Measurements from ENCODE around the gene SELENOO. TPM values are rescaled to one million over a fixed set of nuclear protein-coding genes. Genes with fewer than 3 reads are reported as not detected.

The SELENOO gene
- total RNA-seq, 3 donors from 2014 or later: 24.3 to 32.3 (median 31.8) TPM

GRCh38 chr22:50244420-50245213 is 43.8 kb downstream of the SELENOO start, which contains the start of gene TUBGCP6:
Gene TUBGCP6 (minus strand): TSS chr22:50245023. CDS start chr22:50244459, 564 bp downstream.
- no peaks in the 10 kb centered on the region for H3K36me3 ChIP-seq
- intact Hi-C loops (cut with DNase I; ENCODE audit: low total_unique reads): no loop called here
- H3K4me1 ChIP-seq: peaks cover 7 to 20% of the 10 kb centered on the region in 2 donors
- peak within 1 kb of the TSS; percentile 95 to 99 for H3K27ac ChIP-seq
- peak within 1 kb of the TSS; percentile 77 to 98 (median 93) for H3K4me3 ChIP-seq
- no peaks in the 10 kb centered on the region for H3K9me3 ChIP-seq
- H3K27me3 ChIP-seq: no peaks in the 10 kb centered on the region
- peak; percentile 74 for TF ChIP-seq POLR2A (IDR thresholded peaks at IDR 0.05)
- peak; percentile 95 to 96 (median 96) for TF ChIP-seq POLR2AphosphoS5 (IDR thresholded peaks at IDR 0.05)
- TF ChIP-seq, protein P1, sequence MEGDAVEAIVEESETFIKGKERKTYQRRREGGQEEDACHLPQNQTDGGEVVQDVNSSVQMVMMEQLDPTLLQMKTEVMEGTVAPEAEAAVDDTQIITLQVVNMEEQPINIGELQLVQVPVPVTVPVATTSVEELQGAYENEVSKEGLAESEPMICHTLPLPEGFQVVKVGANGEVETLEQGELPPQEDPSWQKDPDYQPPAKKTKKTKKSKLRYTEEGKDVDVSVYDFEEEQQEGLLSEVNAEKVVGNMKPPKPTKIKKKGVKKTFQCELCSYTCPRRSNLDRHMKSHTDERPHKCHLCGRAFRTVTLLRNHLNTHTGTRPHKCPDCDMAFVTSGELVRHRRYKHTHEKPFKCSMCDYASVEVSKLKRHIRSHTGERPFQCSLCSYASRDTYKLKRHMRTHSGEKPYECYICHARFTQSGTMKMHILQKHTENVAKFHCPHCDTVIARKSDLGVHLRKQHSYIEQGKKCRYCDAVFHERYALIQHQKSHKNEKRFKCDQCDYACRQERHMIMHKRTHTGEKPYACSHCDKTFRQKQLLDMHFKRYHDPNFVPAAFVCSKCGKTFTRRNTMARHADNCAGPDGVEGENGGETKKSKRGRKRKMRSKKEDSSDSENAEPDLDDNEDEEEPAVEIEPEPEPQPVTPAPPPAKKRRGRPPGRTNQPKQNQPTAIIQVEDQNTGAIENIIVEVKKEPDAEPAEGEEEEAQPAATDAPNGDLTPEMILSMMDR (IDR thresholded peaks at IDR 0.05): peak in 2 of 3 donors; percentile 7 to 48
- peak; percentile 93 for DNase-seq (ENCODE audit: low spot score in 2 of 2)

GRCh38 chr22:50245214-50246072 is 44.6 kb downstream of the SELENOO start:
- no peak for DNase-seq (ENCODE audit: low spot score in 2 of 2)
- H3K9me3 ChIP-seq: no peaks in the 10 kb centered on the region
- TF ChIP-seq POLR2A (IDR thresholded peaks at IDR 0.05) (peak; percentile 4), POLR2AphosphoS5 (IDR thresholded peaks at IDR 0.05) (no peak)
- TF ChIP-seq, protein P1 (IDR thresholded peaks at IDR 0.05): no peak
- no peaks in the 10 kb centered on the region for H3K36me3 ChIP-seq
- intact Hi-C loops (cut with DNase I; ENCODE audit: low total_unique reads): no loop called here
- peak overlapping the region; percentile 95 to 99 for H3K27ac ChIP-seq
- no peaks in the 10 kb centered on the region for H3K27me3 ChIP-seq
- H3K4me1 ChIP-seq: peaks cover 15 to 28% of the 10 kb centered on the region in 2 donors
- peak overlapping the region; percentile 77 to 98 (median 93) for H3K4me3 ChIP-seq

DNA sequence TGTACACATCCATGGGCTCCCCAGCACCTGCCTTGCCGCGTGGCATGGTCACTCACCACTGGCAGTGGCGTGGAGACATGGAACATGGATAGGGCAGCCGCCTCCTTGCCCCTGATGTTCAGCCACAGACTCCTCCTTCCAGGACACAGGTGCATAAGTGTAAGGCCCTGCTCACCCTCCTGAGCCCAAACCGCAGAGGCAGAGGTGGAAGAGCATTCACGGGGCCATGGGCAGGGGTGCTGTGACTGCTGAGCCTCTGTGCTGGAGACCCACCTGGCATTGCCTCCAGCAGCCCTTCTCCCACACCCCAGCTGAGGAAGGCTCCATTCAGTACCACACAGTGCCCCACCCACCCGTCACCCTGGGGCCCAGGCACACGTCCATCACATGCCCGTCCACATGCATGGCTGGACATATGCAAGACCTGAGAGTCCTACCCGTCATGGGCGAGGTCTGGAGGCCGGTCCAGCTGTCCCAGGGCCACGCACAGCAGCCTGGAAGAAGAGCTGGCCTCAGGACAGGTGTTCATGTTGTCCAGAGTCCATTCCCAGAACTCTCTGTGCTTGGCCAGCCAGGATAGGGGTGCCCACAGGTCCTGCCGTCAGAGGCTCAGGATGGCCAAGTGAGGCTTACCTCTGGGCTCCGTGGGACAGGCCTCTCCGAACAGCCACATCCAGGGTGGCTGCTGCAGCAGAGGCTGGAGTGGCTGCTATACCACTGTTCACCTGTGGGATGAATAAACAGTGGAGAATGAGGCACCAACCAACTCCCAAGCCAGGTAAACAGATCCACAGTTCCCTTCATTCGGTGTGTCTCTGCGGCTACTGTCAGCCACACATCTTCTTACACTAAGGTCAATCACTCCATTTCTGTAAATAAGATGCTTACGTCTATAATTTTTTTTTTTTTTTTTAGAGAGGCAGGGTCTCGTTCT is 45.7 kb downstream of the SELENOO start:
- Histone ChIP-seq H3K4me1 (peaks cover 17 to 24% of the 10 kb centered on the region in 2 donors), H3K9me3 (no peaks in the 10 kb centered on the region), H3K27me3 (no peaks in the 10 kb centered on the region), H3K27ac (peak overlapping the region; percentile 95 to 99), H3K4me3 (peak overlapping the region in 1 of 3 donors; percentile 98), H3K36me3 (no peaks in the 10 kb centered on the region)
- intact Hi-C loops (cut with DNase I; ENCODE audit: low total_unique reads): no loop called here
- TF ChIP-seq, protein P1 (IDR thresholded peaks at IDR 0.05): no peak
- TF ChIP-seq POLR2A (IDR thresholded peaks at IDR 0.05) (no peak), POLR2AphosphoS5 (IDR thresholded peaks at IDR 0.05) (no peak)
- no peak for DNase-seq (ENCODE audit: low spot score in 2 of 2)

DNA sequence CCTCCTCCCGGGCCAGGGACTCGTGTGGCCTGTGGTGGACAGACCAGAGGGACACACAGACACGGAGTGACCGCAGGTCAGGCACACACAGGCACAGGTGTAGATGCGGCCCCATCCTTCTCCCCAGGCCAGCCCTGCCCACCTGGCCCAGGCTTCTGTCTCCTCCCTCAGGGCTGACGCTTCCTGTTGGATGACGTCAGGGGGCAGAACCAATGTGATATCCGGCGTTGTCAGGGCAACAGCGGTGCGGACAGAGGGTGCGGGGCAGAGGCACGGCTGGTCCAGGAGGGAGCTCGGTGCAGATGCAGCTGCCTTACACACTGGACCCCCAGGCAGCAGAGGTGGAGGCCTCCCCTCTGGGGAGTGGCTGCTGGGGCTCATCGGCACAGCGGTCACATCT is 46.9 kb downstream of the SELENOO start:
- no peak for TF ChIP-seq POLR2A (IDR thresholded peaks at IDR 0.05)
- TF ChIP-seq POLR2AphosphoS5 (IDR thresholded peaks at IDR 0.05): no peak
- H3K4me3 ChIP-seq: no peak overlapping the region
- no peak overlapping the region for H3K27ac ChIP-seq
- H3K27me3 ChIP-seq: no peaks in the 10 kb centered on the region
- peaks cover 17 to 21% of the 10 kb centered on the region in 2 donors for H3K4me1 ChIP-seq
- no peaks in the 10 kb centered on the region for H3K9me3 ChIP-seq
- DNase-seq (ENCODE audit: low spot score in 2 of 2): no peak
- no peaks in the 10 kb centered on the region for H3K36me3 ChIP-seq
- intact Hi-C loops (cut with DNase I; ENCODE audit: low total_unique reads): no loop called here

Measured in breast epithelium (tissue), 4 donors.